HG03571 (cell line): ENCODE data around the gene PGF.
A peak's percentile ranks its signal among the peaks of the same experiment; 100 is the strongest.
"Not testable (repeated sequence)": the region's sequence is repeated elsewhere in the genome, so short reads cannot be mapped to it uniquely, and the experiment has no call there.

Experiments used
- ATAC-seq: cut with Tn5 transposase; IDR thresholded peaks from one replicate; pipeline ENCODE4 v1.9.1; 2021; ENCODE audit not compliant: unreplicated experiment

PGF gene

DNA sequence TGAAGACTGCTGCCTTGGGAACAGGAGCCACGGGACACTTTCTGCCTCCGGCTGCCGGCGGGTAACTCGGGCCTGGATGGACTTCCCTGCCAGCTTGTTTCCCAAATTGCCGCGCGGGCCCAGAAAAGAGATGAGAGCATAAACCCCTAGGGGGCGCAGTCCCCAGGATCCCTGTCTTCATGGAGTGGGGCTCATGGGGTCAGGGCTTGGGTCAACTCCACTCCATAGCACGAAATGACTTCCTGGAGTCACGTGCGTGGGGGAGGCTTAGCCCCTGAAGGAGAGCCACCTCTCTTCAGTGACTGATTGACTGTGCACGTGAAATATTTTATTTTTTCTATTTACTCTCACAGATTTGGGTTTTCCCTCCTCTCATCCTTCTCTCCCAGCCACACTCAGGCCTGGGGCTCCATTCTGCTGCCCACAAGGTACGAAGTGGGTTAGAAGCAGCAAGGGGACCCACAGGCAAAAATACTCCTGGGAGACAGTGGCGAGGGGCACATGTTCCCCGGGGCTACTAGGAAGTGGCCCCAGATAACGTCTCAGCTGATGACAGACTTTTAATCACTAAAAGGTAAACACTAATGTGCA, 10.0 kb downstream of the PGF start:
- no peak for ATAC-seq

DNA sequence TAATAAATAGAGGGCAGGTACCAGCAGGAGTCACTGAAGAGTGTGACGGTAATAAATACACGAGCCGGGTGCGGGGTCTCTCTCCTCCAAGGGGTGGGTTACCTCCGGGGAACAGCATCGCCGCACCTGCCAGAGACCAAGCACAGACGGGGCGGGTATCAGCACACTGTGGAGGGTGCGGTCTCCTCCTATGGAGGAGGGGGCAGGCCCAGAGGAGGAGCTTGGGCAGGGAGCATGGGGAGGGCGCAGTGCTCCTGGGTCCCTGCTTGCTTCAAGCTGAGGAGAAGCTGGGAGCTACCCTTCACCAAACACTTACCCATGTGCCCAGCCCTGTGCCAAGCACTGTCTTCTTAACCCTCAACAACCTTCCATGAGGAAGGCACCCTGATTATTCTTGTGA, 12.8 kb downstream of the PGF start:
- ATAC-seq, result no peak

DNA sequence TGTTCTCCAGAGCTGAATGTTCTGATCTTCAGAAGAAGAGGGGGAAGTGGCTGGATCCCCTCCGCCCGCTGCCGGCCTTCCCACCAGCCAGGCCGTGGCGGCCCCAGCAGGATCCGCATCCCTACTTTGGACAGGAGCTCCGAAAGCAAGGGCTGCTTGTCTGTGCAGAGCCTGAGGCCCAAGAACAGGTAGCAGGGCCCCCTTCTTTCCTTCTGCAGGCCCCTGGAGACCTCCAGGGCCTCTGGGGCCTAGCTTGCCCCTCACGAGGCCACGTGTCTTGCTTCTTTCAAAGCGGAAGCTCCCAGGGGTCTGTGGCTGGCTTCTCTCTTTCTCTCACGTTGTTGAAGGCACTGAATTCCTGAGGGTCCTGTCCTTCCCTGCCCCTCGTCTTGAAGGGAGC, 13.2 kb downstream of the PGF start:
- ATAC-seq, result peak; percentile 26

DNA sequence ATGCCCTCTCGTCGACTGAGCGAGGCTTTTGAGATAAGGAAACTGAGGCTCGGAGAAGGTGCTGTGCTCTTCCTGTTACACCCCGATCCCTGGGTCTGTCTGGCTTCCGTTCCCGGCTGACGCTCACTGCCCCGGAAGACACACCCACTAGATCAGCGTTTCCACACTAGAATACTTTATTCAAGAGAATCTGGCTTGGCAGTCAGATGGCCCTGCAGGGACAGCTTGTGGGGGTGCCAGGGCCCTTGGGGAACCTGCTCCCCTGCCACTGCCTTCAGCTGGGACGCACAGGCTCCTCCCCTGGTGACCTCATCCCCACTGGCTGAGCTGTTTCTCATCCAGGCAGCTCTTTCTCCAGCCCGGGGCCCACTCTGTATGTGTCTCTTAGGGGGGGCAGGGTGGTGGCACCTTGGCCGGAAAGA, 13.7 kb downstream of the PGF start:
- ATAC-seq, result peak; percentile 40

DNA sequence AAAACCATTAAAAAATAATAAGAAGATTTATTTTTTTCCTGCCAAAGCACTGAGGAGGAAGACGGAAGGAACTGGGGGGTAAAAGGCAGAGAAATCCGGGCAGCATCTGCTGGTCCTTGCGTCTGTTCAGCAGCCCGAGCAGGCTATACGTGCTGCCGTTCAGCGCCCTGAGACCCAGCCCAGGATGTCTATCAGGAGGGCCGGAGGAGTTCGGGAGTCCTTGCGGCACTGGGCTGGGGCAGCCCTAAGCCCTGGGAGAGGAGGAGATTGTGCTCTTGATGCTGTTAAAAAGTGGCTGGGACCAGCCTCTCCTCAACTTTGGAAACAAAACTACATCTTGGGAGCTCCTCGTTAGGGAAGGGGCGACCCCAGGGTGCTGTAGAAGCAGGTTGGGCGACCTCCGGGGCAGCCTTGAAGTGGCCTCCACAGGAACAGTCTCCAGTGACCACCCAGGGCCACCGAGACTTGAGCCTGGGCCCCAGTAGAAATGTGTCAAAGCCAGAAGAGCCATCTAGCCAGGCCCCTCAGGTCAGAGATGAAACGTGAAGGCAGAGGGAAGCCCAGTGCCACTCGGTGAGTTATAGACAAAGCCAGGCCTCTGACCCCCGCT, 14.3 kb downstream of the PGF start:
- ATAC-seq, result no peak

DNA sequence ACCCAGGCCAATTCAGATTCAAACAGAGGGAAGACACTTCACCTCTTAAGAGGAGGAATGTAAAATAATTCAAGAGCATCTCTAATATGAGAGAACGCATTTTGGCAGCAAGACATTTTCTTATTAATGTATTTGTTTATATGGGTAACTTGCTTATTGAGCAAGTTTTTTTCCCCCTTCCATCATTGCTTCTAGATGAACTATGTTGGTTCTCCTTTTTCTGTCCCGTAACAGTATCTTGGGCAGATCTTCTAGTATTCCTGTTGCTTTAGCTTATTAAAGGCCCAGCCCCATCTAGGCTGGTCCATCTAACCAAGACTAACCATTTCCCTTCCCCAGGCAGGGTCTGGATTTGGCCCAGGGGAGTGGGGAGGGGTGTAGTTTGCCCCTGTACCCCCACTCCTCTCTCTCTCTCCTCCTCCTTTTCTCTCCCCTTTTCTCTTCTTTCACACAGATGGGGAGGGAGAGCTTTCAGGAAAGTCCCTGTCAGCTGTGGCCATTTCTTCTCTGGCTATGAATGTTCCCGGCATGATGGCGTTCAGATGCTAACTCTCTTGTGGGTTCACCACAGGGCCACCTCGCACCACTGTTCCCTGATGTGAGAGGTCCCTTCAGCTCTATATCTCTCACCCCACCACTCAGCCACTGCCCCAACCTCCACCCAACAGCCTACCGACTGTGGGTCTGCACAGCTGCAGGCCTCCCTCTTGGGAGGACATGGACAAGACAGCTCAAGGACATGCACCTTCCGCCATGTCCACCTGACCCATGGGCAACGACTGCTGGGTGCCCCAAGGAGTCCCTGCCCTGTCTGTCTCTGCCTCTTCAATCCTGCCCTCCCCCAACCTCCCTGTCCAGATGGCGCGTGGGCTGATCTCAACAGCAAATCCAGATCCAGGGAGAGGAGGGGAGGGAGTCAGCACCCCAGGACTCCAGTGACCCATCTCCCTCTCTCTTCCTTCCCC, 16.6 kb downstream of the PGF start:
- ATAC-seq, result no peak

DNA sequence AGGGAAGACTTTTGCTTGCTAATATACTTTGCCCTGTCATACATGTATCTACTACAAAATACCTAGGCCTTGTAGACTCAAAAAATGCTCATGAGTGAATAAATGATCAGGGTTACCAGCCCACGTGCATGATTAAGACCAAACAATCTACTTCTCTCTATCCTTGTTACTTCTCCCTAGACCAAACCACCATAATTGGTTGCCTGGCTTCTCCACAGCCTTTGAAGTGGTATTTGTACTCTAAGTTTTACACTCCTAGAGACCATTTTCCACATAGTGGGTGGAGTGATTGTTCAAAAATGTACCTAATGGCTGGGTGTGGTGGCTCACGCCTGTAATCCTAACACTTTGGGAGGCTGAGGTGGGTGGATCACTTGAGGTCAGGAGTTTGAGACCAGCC, 18.2 kb downstream of the PGF start:
- ATAC-seq, result no peak

DNA sequence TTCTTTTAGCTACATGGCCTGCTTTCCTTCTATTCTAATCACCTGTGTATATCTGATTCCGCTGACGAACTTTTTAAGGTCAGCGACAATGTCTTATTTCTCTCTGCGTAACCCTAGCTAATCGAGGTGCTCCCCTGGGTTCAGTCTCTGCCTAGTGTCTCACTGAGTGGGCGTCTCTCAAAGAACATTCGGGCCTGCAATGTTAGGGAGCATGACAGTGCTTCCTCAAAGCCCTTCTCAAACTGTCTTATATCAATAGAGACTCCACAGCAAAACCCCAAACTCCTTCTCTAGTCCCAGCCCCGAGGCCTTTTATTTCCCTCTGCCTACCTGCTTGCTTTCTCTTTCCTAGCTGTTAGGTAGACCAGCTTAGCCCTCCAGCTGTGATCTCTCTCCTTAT, 18.7 kb downstream of the PGF start:
- no peak for ATAC-seq

DNA sequence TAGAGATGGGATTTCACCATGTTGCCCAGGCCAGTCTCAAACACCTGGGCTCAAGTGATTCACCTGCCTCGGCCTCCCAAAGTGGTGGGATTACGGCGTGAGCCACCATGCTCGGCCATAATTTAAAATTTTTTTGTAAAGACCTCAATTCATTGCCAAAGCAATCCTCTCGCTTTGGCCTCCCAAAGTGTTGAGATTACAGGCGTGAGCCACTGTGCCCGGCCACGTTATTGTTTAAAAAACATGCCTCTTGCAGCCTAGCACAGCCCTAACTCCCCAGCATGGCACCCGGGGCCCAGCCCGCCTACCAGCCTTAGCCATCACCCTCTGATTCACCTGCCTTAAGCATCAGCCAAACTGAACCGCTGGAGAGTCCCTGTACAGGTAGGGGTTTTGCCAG, 19.2 kb downstream of the PGF start:
- ATAC-seq, result no peak

DNA sequence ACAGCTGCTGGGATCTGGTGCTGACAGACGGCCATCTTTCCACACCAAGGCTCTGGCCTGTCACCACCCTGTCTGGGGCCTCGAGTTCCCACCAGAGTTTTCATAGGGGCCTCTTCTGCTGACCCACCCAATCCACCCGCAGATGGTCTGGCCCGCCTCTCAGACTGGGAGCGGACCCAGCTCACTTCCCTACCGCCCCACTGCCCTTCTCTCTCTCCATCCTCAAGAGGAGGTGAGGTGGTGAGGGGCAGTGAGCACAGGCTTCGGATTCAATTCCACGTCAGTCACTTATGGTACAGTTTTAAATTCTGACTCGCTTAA, 20.1 kb downstream of the PGF start:
- ATAC-seq, result no peak

DNA sequence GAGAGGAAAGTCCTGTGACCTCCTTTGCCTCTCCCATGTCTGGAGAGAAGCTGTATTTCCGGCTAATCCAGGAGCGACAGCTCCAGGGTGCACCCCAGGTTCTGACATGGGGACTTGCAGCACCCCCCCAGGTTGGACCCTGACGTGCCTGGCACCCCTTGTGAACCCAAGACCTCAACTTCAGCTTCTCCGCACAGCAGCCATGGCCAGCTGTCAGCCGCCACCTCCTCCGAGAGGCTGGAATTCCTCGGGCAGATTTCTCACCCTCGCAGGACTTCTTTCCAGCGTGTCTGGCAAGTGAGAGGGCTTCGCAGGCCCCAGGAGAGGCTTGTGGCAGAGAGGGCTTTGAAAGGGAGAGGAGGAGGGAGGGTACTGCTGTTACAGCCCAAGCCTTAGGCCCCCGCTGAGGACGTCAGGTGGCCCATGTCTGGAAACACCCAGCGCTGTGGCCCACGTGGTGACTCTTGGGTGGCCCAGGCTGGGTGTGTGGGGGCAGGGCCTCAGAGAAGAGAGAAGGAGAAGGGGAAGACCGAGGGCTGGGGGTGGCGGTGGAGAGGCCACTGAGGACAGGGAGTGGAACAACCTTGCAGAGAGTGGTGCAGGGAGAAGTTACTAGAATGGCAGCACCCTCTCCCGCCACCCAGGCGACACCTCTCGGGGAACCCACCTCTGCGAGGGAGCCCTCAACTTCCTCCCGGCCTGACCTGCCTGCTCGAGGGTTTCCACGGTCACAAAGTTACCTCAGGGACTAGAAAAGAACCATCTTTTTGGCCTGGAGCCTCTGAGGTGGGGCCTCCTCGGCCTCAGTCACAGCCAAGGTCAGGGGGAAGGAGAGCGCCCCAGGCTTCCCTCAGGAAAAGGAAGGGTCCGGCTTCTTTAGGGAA, 20.7 kb downstream of the PGF start:
- no peak for ATAC-seq

DNA sequence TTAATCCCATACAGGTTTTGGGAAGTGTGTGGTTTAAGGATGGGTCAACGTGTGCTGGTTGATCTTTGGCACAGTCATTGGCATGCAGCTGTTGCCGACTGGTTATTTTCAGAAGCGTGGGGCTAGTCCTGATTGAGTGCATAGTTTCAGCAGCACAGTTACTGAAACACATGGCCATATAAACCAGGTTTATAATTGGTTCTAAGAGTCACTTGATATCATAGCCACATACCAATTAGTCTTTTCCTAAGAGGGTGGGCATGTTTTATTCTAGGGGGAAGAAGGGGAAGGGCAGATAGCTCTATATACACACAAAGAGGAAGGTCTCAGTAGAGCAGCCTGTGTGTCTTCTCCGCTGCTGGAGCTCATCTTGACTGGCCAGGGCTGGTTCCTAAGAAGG, 21.4 kb downstream of the PGF start:
- no peak for ATAC-seq

DNA sequence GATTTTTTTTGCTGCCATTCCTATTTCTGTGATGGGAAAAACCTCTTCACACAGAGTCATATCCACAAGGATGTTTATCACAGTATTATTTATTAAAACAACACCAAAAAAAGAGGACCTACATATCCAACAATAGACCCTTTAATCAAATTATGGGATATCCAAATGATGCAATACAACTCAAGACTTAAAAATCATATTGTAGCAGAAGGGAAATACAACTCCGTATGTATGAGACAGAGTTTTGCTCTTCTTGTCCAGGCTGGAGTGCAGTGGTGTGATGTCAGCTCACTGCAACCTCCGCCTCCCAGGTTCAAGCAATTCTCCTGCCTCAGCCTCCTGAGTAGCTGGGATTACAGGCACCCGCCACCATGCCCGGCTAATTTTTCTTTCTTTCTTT, 22.5 kb downstream of the PGF start:
- ATAC-seq, result not testable (repeated sequence)

DNA sequence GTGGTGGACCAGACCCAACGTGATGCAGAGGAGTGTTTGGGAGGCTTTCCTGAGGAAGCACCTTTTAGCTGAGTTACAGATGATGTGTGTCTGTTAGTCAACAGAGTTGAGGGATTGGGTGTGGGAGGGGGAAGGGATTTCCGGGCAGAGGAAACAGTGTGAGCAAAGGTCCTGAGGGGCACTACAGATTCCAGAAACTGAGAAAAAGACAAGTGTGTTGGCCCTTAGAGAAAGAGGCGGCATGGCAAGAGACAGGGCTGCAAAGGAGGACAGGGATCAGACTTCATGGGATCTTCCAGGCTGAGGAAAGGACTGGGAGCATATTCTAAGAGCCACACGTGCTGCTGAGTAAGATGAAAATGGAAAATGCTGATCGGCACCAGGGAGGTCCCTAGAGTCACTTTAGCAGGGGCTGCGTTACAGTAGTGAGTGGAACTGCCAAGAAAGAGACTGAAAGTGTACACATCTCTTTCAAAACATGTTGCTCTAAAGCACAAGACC, 22.9 kb downstream of the PGF start:
- ATAC-seq, result no peak

DNA sequence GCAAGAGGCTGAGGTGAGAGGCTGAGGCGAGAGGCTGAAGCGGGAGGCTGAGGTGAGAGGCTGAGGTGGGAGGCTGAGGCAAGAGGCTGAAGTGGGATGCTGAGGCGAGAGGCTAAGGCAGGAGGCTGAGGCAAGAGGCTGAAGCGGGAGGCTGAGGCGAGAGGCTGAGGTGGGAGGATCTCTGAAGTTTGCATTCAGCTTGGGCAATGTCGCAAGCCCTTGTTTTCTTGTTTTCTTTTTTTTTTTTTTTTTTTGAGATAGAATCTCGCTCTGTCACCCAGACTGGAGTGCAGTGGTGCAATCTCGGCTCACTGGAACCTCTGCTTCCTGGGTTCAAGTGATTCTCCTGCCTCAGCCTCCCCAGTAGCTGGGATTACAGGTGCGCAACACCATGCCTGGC, 23.7 kb downstream of the PGF start:
- ATAC-seq, result not testable (repeated sequence)

DNA sequence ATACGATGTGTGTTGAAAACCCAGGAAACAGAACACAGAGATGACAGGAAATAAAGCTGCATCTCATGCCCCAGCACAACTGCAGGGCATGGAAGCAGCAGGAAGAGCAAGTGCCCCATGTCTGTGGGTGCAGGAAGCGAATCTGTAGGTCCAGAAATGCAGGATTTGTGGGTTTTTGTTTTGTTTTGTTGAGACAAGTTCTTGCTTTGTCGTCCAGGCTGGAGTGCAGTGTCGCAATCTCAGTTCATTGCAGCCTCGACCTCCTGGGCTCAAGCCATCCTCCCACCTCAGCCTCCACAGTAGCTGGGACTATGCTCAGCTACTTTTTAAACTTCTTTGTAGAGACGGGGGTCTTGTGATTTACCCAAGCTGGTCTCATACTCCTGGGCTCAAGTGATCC, 26.2 kb downstream of the PGF start:
- no peak for ATAC-seq

DNA sequence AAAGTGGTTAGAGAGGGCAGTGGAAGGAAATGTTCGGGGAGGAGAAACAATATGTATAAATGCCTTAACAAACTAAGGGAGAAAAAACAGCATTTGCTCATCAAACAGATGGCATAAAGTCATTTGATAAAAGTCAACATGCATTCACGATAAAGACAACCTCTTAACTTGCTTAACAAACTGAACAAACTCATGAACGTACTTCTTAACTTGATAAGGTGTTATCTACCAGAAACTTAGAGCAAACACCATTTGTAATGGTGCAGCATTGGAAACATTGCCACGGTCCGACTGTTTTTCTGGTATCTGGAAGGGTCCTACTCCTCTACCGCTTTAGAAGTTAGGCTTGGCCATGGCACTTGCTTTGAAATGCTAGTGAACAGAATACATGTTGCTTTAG, 28.2 kb downstream of the PGF start:
- no peak for ATAC-seq

DNA sequence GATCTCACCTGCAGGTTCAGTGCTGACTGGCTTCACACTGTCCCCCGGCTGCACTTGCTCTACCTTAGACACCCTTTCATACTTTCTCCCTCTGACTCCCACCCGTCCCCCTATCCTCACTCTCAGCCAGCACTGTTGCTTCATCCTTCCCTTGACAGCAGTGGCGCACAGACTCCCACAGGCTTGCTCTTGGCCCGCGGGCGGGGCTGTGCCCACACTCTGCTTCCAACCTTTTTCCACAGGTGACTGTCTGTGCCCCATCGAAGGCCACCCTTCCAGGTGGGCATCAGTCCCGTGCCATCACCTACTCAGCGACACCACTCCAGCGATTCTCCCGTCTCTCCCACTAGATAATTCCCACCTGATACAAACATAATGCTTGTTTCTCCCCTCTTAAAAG, 31.3 kb downstream of the PGF start:
- no peak for ATAC-seq

DNA sequence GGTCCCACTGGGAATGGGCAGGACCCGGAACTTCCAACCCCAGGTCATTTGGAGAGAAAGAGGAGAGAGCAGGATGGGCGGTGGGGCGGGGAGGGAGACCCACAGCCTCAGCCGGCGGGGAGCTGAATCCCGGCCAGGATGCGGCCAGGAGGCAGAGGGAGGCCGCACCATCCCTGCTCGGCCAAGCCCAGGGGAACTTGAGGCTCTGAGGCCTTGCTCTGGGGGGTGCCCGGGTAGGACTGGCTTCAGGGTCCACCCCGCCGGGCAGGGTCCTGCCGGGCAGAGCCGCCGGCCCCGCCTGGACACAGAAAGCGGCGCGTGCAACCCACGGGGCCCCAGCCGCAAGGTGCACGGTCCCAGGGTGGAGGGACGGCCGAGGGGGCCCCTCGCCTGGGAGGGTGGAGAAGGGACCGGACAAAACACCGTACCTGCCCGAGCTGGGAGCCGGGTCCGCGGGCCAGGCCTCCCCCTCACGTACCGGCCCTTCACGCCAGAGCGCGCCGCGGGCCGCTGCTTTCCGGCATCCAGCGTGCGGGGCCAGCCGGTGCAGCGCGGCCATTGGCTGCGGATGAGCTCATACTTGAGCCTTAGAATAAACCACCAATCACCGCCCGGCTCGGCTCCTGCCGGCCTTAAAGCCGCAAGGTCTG, 32.5 kb downstream of the PGF start, which contains the start of gene RPS6KL1:
Gene RPS6KL1, minus strand, starts transcription at position 509 of the 650 bp plus-strand sequence. CDS start 1,719 bp downstream, outside the sequence.
- peak; percentile 80 for ATAC-seq

DNA sequence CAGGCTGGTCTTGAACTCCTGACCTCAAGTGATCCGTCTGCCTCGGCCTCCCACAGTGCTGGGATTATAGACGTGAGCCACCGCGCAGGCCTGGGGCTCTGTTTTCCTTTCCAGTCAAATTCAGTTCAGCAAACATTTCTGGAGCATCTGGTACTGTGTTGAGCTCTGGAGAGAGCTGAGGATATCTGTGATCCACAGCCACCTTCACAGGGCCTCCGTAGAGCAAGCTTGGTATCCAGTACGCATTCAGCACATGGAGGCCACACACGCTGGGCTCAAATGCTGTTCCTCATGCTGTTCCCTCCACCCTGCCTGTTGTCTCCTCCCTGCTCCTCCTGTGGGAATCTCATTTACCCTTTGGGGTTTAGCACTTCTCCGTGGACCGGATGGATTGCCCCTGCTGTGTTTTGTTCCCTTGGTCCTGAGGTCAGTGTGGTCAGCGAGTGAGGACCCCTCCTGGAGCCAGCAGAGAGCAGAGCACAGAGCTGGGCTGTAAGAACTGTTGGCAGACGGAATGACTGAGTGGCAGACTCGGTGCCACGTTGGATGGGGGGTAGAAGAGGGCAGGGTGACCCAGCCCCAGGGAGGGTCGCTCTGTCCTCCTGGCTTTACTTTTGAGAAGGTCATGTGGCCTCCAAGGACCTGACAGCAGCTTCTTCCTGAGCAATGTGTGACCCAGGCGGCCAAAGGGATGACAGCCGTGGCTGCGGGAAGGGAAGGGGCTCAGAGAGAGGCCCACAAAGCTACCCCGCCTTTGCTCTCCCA, 33.2 kb downstream of the PGF start:
- no peak for ATAC-seq
